ENCODE data around the gene POTEJ. TPM values are rescaled to one million over a fixed set of nuclear protein-coding genes. Genes with fewer than 3 reads are reported as not detected.
A peak's percentile ranks its signal among the peaks of the same experiment; 100 is the strongest.
"Not testable (repeated sequence)": the region's sequence is repeated elsewhere in the genome, so short reads cannot be mapped to it uniquely, and the experiment has no call there.

The POTEJ gene
- total RNA-seq, 1 donor from 2014 or later, result 0.19 TPM

GRCh38 chr2:130628784-130629475 is 17.7 kb downstream of the POTEJ start:
- H3K9me3 Mint-ChIP-seq (ENCODE audit: low read depth); H3K4me1 Mint-ChIP-seq (ENCODE audit: low read depth): not testable (repeated sequence)

GRCh38 chr2:130638973-130639372 is 27.7 kb downstream of the POTEJ start:
- not testable (repeated sequence) for H3K27ac Mint-ChIP-seq; H3K4me1 Mint-ChIP-seq (ENCODE audit: low read depth); H3K36me3 Mint-ChIP-seq (ENCODE audit: insufficient read depth); H3K27me3 Mint-ChIP-seq; DNase-seq (ENCODE audit: low spot score, unreplicated experiment); H3K9me3 Mint-ChIP-seq (ENCODE audit: low read depth); H3K4me3 Mint-ChIP-seq (ENCODE audit: low read depth)

More at GRCh38 chr2:130628784-130629475, 17.7 kb downstream of the POTEJ start:
- not testable (repeated sequence) for H3K4me3 Mint-ChIP-seq (ENCODE audit: low read depth); DNase-seq (ENCODE audit: low spot score, unreplicated experiment); H3K27ac Mint-ChIP-seq; H3K36me3 Mint-ChIP-seq (ENCODE audit: insufficient read depth); H3K27me3 Mint-ChIP-seq

- not testable (repeated sequence) for H3K36me3 Mint-ChIP-seq (ENCODE audit: insufficient read depth); H3K27me3 Mint-ChIP-seq; H3K4me1 Mint-ChIP-seq (ENCODE audit: low read depth); H3K9me3 Mint-ChIP-seq (ENCODE audit: low read depth); DNase-seq (ENCODE audit: low spot score, unreplicated experiment); H3K4me3 Mint-ChIP-seq (ENCODE audit: low read depth)
- peak overlapping the region; percentile 3 for H3K27ac Mint-ChIP-seq
These were observed 30.4 kb downstream of the POTEJ start for GRCh38 chr2:130641688-130642087.

GRCh38 chr2:130649285-130649684 is 38.0 kb downstream of the POTEJ start:
- not testable (repeated sequence) for H3K27me3 Mint-ChIP-seq; H3K36me3 Mint-ChIP-seq (ENCODE audit: insufficient read depth); H3K9me3 Mint-ChIP-seq (ENCODE audit: low read depth); H3K4me1 Mint-ChIP-seq (ENCODE audit: low read depth); DNase-seq (ENCODE audit: low spot score, unreplicated experiment); H3K27ac Mint-ChIP-seq; H3K4me3 Mint-ChIP-seq (ENCODE audit: low read depth)

GRCh38 chr2:130664506-130664905 is 53.3 kb downstream of the POTEJ start:
- DNase-seq (ENCODE audit: low spot score, unreplicated experiment); H3K4me3 Mint-ChIP-seq (ENCODE audit: low read depth); H3K36me3 Mint-ChIP-seq (ENCODE audit: insufficient read depth); H3K27me3 Mint-ChIP-seq; H3K9me3 Mint-ChIP-seq (ENCODE audit: low read depth); H3K4me1 Mint-ChIP-seq (ENCODE audit: low read depth); H3K27ac Mint-ChIP-seq: not testable (repeated sequence)

- H3K27ac Mint-ChIP-seq; H3K36me3 Mint-ChIP-seq (ENCODE audit: insufficient read depth); H3K4me1 Mint-ChIP-seq (ENCODE audit: low read depth); H3K27me3 Mint-ChIP-seq; DNase-seq (ENCODE audit: low spot score, unreplicated experiment); H3K9me3 Mint-ChIP-seq (ENCODE audit: low read depth); H3K4me3 Mint-ChIP-seq (ENCODE audit: low read depth): not testable (repeated sequence)
These were observed 54.4 kb downstream of the POTEJ start for GRCh38 chr2:130665596-130665995.

GRCh38 chr2:130667516-130667915 is 56.3 kb downstream of the POTEJ start:
- H3K9me3 Mint-ChIP-seq (ENCODE audit: low read depth); DNase-seq (ENCODE audit: low spot score, unreplicated experiment); H3K27ac Mint-ChIP-seq; H3K4me1 Mint-ChIP-seq (ENCODE audit: low read depth); H3K27me3 Mint-ChIP-seq; H3K36me3 Mint-ChIP-seq (ENCODE audit: insufficient read depth); H3K4me3 Mint-ChIP-seq (ENCODE audit: low read depth): not testable (repeated sequence)

GRCh38 chr2:130670026-130670745 is 58.9 kb downstream of the POTEJ start:
- not testable (repeated sequence) for H3K36me3 Mint-ChIP-seq (ENCODE audit: insufficient read depth); H3K4me1 Mint-ChIP-seq (ENCODE audit: low read depth); H3K4me3 Mint-ChIP-seq (ENCODE audit: low read depth); H3K27ac Mint-ChIP-seq; H3K27me3 Mint-ChIP-seq; DNase-seq (ENCODE audit: low spot score, unreplicated experiment); H3K9me3 Mint-ChIP-seq (ENCODE audit: low read depth)

GRCh38 chr2:130692041-130692770 is 81.0 kb downstream of the POTEJ start:
- H3K4me1 Mint-ChIP-seq (ENCODE audit: low read depth); H3K27me3 Mint-ChIP-seq; H3K4me3 Mint-ChIP-seq (ENCODE audit: low read depth); DNase-seq (ENCODE audit: low spot score, unreplicated experiment); H3K9me3 Mint-ChIP-seq (ENCODE audit: low read depth); H3K36me3 Mint-ChIP-seq (ENCODE audit: insufficient read depth); H3K27ac Mint-ChIP-seq: not testable (repeated sequence)
